Esophagus muscularis mucosa (tissue), 4 donors: ENCODE measurements around the gene CEPT1. TPM values are rescaled to one million over a fixed set of nuclear protein-coding genes. Genes with fewer than 3 reads are reported as not detected.
"Not testable (repeated sequence)": the region's sequence is repeated elsewhere in the genome, so short reads cannot be mapped to it uniquely, and the experiment has no call there.

Experiments used
- DNase-seq: peaks from one replicate; pipeline ENCODE4 v3.0.0-alpha.2; 2017; ENCODE audit errors: extremely low spot score
- H3K27ac ChIP-seq, 4 donors: fragments of 200-600 bp; sonication (generic); replicated peaks in 1 of 4; 1 replicate in 3 of 4; 2 replicates in 1 of 4; pipeline ENCODE4 v1.5.1; 2016 to 2019; ENCODE audit warnings: mild to moderate bottlenecking in 1 of 4
- H3K27me3 ChIP-seq, 4 donors: fragments of 200-600 bp; sonication (generic); one replicate each; pipeline versions ENCODE4 v1.5.1 to v1.6.0; 2016 to 2019
- H3K36me3 ChIP-seq, 4 donors: fragments of 200-600 bp; sonication (generic); one replicate each; pipeline ENCODE4 v1.5.1; 2016 to 2019
- H3K4me1 ChIP-seq, 4 donors: fragments of 200-600 bp; sonication (generic); one replicate each; pipeline ENCODE4 v1.5.1; 2016 to 2019
- H3K4me3 ChIP-seq, 4 donors: fragments of 200-600 bp; sonication (generic); 1 replicate in 2 of 4; 2 replicates in 2 of 4; pipeline ENCODE4 v1.5.1; 2016 to 2019; ENCODE audit warnings: mild to moderate bottlenecking in 4 of 4, moderate library complexity in 1 of 4
- H3K9me3 ChIP-seq, 4 donors: fragments of 200-600 bp; sonication (generic); 1 replicate in 3 of 4; 2 replicates in 1 of 4; pipeline ENCODE4 v1.5.1; 2016 to 2019
- CTCF ChIP-seq, 3 experiments: fragments of 200-600 bp in 2 of 3; fragments of 450-650 bp in 1 of 3; sonication (generic) in 2 of 3; IDR thresholded peaks; one replicate each; pipeline ENCODE4 v1.5.1; 2017 to 2019; ENCODE audit warnings: antibody characterized with exemption in 3 of 3, mild to moderate bottlenecking in 2 of 3, moderate library complexity in 1 of 3
- EP300 ChIP-seq: sonication (generic); formaldehyde crosslinking; IDR thresholded peaks from one replicate; pipeline ENCODE4 v1.6.1; 2017; ENCODE audit warnings: antibody characterized with exemption
- POLR2A ChIP-seq: fragments of 450-650 bp; IDR thresholded peaks from one replicate; pipeline ENCODE4 v1.6.1; 2017; ENCODE audit warnings: antibody characterized with exemption, moderate library complexity, mild to moderate bottlenecking, low read depth
- POLR2AphosphoS5 ChIP-seq, 2 donors: sonication (generic); formaldehyde crosslinking; IDR thresholded peaks; one replicate each; pipeline ENCODE4 v1.6.1; 2017; ENCODE audit warnings: antibody characterized with exemption in 2 of 2
- WGBS: methylation state at CpG from one replicate; pipeline ENCODE4 v1.1.5; 2018; 5-methylcytosine and 5-hydroxymethylcytosine counted together
- intact Hi-C: fragments of 100-400 bp; cut with DNase I; formaldehyde crosslinking; loops from one replicate; pipeline ENCODE4 v1.15.1; 2023
- total RNA-seq, 4 donors: library from RNA; depleted of rRNA; stranded (reverse); fragments of >200 nt; gene quantifications; one replicate each; pipeline versions ENCODE4 v1.1.0 to v1.2.1, GENCODE V29; 2016

The CEPT1 gene
- 10 to 100 TPM; 20.2 to 27.0 (median 23.7) TPM for total RNA-seq

DNA sequence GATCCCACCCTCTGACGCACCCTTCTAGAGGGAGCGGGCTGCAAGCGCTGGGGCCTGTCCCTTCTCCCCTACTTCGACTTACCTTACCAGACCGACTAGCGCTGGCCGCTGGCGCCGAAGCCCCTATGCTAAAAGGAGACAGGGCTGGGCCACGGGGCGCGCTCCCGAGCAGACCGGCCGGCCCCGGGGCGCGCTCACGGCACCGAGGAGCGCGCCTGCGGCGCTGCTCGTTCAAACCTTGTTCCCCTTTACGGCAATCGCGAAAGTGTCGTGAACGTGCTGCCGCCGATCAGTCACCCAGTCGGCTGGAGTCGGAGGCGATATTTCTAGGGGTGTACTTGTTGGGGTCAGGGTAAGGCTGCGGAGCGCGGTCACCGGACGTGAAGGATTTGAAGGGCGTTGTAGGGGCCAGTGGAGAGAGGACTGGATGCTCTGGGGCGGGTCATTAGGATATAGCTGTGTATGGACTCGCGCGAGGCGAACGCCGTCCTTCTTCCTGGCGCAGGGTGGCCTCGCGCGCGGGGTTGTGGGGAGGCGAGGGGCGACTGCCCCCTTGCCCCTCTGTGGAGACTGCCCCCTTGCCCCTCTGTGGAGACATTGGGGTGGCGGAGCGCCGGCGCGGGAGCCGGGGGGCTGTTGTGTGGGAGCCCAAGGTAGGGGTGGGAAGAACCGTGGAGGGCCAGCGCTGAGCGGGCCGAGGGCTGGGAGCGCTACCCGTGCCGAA lies at the start of gene CEPT1, which contains the start of gene DRAM2:
Gene CEPT1 (plus strand): TSS at position 268 of the 724 bp plus-strand sequence. CDS start 7,492 bp downstream, outside the sequence.
Gene DRAM2 (minus strand): TSS at position 138 of the 724 bp plus-strand sequence. CDS start 8,539 bp downstream, outside the sequence.
- Histone ChIP-seq H3K27ac (peak within 1 kb of the TSS; percentile 92 to 96 (median 93)), H3K9me3 (no peaks in the 10 kb centered on the region), H3K4me3 (peak within 1 kb of the TSS; percentile 58 to 96 (median 85)), H3K4me1 (peaks cover 28 to 39% (median 34%) of the 10 kb centered on the region in 4 donors), H3K36me3 (peaks cover 0 to 17% (median 8%) of the 10 kb centered on the region in 4 donors), H3K27me3 (no peaks in the 10 kb centered on the region)
- WGBS: 0% methylated on average over 30 of the region's 68 CpGs
- peak; percentile 98 for DNase-seq
- TF ChIP-seq POLR2A (peak; percentile 20), POLR2AphosphoS5 (IDR thresholded peaks at IDR 0.05) (peak; percentile 80 to 86), CTCF (IDR thresholded peaks at IDR 0.05) (no peak)
- intact Hi-C loops: no loop called here

DNA sequence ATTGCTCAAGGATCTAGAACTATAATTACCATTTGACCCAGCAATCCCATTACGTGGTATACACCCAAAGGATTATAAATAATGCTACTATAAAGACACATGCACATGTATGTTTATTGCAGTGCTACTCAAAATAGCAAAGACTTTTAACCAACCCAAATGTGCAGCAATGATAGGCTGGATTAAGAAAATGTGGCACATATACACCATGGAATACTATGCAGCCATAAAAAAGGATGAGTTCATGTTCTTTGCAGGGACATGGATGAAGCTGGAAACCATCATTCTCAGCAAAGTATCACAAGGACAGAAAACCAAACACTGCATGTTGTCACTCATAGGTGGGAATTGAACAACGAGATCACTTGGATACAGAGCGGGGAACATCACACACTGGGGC lies 44.6 kb upstream of the CEPT1 start:
- WGBS: 83% methylated on average over 3 of the region's 3 CpGs
- H3K27ac ChIP-seq, H3K36me3 ChIP-seq, H3K27me3 ChIP-seq, intact Hi-C loops, H3K4me1 ChIP-seq, DNase-seq, H3K4me3 ChIP-seq: not testable (repeated sequence)
- H3K9me3 ChIP-seq: peaks cover 0 to 52% (median 28%) of the 10 kb centered on the region in 4 donors

DNA sequence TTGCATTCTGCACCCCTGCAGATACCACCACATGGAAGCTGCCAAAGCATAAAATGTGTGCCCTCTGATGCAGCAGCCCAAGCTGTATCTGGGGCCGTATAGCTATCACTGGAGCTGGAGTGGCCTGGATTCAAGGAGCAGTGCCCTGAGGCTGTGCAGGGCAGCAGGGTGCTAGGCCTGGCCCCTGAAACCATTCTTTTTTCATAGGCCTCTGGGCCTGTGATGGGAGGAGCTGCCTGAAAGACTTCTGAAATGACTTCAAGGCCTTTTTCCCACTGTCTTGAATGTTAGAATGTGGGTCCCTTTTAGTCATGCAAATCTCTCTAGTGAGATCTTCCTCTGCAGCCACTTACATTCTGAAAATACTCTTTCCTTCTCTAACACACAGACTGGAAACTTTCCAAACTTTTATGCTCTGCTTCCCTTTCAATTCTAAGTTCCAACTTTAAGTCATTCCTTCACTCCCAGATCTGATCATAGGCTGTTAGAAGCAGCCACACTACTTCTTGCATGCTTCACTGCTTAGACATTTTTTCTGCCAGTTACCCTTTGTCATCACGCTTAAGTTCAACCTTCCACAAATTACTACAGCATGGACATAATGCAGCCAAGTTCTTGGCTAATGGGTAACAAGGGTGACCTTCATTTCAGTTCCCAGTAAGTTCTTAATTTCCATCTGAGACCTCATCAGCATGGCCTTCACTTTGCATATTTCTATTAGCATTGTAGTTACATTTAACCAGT lies 42.5 kb upstream of the CEPT1 start:
- peaks cover 0 to 63% (median 38%) of the 10 kb centered on the region in 4 donors for H3K9me3 ChIP-seq
- no peak for TF ChIP-seq POLR2AphosphoS5 (IDR thresholded peaks at IDR 0.05)
- TF ChIP-seq EP300: no peak
- TF ChIP-seq POLR2A: no peak
- TF ChIP-seq CTCF (IDR thresholded peaks at IDR 0.05): no peak
- H3K4me1 ChIP-seq: no peaks in the 10 kb centered on the region
- DNase-seq: no peak
- H3K27me3 ChIP-seq: no peaks in the 10 kb centered on the region
- no peak overlapping the region for H3K4me3 ChIP-seq
- H3K36me3 ChIP-seq: no peaks in the 10 kb centered on the region
- 87% methylated on average over 2 of the region's 2 CpGs for WGBS
- intact Hi-C loops: no loop called here
- H3K27ac ChIP-seq: no peak overlapping the region

GRCh38 chr1:111099289-111099688 lies 40.7 kb upstream of the CEPT1 start:
- no peaks in the 10 kb centered on the region for H3K27me3 ChIP-seq
- H3K4me1 ChIP-seq: no peaks in the 10 kb centered on the region
- TF ChIP-seq POLR2AphosphoS5 (IDR thresholded peaks at IDR 0.05) (no peak), CTCF (IDR thresholded peaks at IDR 0.05) (no peak), EP300 (no peak)
- H3K4me3 ChIP-seq: no peak overlapping the region
- peaks cover 0 to 65% (median 31%) of the 10 kb centered on the region in 4 donors for H3K9me3 ChIP-seq
- no peak for DNase-seq
- 67% methylated on average over 1 of the region's 1 CpG for WGBS
- no peaks in the 10 kb centered on the region for H3K36me3 ChIP-seq
- intact Hi-C loops: no loop called here
- H3K27ac ChIP-seq: no peak overlapping the region

GRCh38 chr1:111101854-111102642 lies 38.0 kb upstream of the CEPT1 start:
- no peaks in the 10 kb centered on the region for H3K27me3 ChIP-seq
- H3K9me3 ChIP-seq: peaks cover 0 to 47% (median 17%) of the 10 kb centered on the region in 4 donors

More at GRCh38 chr1:111101854-111102642, 38.0 kb upstream of the CEPT1 start:
- intact Hi-C loops: no loop called here
- WGBS: 89% methylated on average over 5 of the region's 5 CpGs
- Histone ChIP-seq H3K4me3 (no peak overlapping the region), H3K27ac (no peak overlapping the region), H3K4me1 (no peaks in the 10 kb centered on the region), H3K36me3 (no peaks in the 10 kb centered on the region)
- no peak for DNase-seq
- TF ChIP-seq EP300 (no peak), POLR2A (no peak), POLR2AphosphoS5 (IDR thresholded peaks at IDR 0.05) (no peak), CTCF (IDR thresholded peaks at IDR 0.05) (no peak)
